HTR-8/SVneo (cell line): Measurements from ENCODE around the gene NEB.

ENCODE experiments used
- DNase-seq: peaks from one replicate; pipeline ENCODE4 v3.0.0; 2011; ENCODE audit warnings: low spot score, mixed read lengths; ENCODE audit not compliant: insufficient read length
- FAIRE-seq: peaks from 2 replicates; lab custom pipeline; 2011; peaks lifted over from hg19 to GRCh38; lab: Jason Lieb, UNC

NEB gene

DNA sequence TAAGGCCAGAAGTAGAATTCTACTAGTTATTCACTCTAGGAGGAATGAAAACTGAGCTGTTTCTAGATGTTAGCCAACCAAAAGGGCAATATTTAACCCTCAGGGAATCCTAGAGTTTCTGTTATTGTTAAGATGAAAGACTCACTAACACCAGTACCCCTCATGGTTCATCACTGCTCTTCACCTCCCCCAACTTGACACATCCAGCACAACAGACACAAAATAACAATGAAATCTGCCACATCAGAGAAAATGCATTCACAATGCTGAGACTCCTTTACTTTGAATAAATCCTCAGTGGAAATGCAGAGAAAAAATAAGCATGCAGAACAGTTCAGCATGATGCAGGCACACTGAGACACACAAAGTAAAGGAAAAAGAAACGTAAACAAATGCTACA lies 213.3 kb downstream of the NEB start:
- no peak for DNase-seq
- FAIRE-seq = no peak

GRCh38 chr2:151518802-151519201 lies 215.5 kb downstream of the NEB start:
- FAIRE-seq = no peak
- DNase-seq = no peak

DNA sequence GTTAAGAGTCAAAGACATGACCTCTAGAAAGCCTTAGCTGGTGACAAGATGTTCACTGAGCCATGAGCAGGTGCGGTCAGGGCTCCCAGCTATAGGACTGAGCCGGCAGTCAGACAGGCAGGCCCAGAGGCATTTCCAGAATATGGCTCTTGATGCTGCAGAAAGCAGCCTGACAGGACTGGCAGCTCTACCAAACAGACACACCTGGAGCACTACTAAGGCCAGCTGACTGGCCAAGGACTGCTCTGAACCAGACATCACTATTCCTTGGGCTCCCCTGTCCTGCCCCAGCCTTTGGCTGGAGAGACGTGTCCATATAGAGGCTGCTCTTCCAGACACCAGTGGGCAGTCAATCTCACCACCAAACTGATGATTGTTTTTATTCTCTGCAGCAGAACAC lies 225.8 kb downstream of the NEB start:
- FAIRE-seq (no peak), DNase-seq (no peak)

GRCh38 chr2:151506170-151506569 lies 228.1 kb downstream of the NEB start:
- DNase-seq (no peak), FAIRE-seq (no peak)

DNA sequence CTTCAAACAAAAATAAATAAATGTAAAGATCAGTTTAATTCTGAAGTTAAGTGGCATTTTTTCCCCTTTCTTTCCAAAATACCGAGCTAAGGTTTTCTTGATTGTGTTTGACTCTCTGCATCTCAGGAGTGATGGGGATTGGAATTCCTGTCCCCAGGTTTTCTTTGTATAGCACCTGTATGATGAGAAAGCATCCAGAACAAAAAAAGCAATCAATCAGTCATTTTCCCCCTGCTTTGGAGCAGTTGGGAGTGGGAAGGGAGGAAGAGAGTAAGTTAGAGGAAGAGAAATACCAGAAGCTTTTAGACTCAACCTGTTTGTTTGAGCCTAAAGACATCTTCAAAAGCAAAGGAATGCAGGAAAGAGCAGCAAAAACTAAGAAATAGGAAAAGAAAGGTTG lies 236.1 kb downstream of the NEB start:
- no peak for FAIRE-seq
- no peak for DNase-seq

GRCh38 chr2:151491496-151491895 lies 242.8 kb downstream of the NEB start:
- DNase-seq (no peak), FAIRE-seq (no peak)

- FAIRE-seq = no peak
- no peak for DNase-seq
Observed at GRCh38 chr2:151490276-151490675, 244.0 kb downstream of the NEB start.

- FAIRE-seq (no peak), DNase-seq (no peak)
Observed at GRCh38 chr2:151486053-151486452, 248.2 kb downstream of the NEB start.

- no peak for FAIRE-seq
- no peak for DNase-seq
Observed at GRCh38 chr2:151484100-151484499, 250.2 kb downstream of the NEB start.

DNA sequence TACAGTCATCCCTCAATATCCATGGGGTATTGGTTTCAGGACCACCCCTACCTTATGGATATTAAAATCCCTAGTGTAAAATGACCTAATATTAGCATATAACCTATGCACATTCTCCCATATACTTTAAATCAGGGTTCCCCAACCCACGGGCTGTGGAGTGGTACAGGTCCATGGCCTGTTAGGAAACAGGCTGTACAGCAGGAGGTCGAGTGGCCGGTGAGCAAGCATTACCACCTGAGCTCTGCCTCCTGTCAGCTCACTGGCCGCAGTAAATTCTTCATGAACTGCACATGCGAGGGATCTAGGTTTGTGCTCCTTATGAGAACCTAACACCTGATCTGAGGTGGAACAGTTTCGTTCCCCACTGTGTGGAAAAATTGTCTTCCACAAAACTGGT lies 250.7 kb downstream of the NEB start:
- FAIRE-seq (no peak), DNase-seq (no peak)

DNA sequence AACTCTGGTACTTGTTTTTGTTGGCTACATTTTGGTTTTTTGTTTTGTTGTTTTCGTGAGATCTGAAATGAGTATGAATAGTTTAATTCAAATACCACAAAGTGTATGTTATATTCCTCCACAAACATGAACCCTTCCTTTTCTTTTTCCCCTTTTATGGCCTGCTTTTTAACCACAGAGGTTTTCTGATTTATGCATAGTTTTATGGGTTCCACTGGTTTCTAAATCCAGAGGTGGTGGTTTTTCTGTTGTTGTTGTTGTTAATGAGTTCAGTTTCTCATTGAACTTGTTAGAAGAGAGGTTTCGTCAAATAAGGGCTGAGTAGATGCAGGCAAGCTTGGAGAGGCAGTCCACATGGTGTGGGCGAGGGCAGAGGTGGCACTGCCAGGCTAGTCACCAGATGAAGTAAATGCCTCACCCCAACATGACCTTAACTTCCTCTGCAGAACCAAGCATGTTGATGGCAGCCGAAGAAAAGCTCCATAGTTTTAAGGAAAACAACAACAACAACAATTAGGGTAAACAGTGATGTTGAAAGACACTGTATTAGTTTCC lies 252.0 kb downstream of the NEB start:
- no peak for DNase-seq
- no peak for FAIRE-seq

DNA sequence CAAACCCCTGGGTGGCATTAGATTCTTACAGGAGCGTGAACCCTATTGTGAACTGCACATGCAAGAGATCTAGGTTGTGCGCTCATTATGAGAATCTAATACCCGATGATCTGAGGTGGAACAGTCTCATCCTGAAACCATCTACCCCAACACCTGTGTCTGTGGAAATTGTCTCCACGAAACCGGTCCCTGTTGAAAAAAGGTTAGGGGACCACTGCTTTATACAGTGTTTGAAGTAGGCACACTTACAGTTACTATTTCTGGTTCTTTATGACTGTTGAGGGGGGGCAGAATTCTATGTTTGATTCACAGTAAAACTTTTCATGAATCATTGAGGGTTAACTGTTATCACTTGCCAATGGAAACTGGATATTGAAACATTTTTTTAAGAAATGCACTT lies 252.5 kb downstream of the NEB start:
- DNase-seq (no peak), FAIRE-seq (no peak)

- DNase-seq (peak; percentile 1), FAIRE-seq (no peak)
Observed at GRCh38 chr2:151478011-151478410, 256.3 kb downstream of the NEB start.

DNA sequence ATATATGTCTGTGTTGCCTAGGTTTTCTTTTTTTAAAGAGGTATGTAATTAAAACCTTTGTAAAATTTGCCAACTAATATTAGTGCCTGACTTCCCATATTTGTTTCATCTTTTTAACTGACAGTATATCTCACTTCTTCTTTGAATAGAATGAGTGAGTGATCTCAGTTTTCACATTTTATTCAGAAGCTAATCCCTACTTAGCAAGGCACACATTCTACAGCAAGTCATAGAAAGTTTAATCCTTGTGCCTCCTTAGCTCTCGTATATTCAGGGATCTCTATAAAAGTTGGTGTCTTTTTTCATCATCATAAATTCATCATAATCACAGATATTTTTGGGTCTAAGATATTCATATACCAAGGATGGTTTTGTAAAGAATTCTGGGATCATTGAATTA lies 258.0 kb downstream of the NEB start:
- DNase-seq = no peak

DNA sequence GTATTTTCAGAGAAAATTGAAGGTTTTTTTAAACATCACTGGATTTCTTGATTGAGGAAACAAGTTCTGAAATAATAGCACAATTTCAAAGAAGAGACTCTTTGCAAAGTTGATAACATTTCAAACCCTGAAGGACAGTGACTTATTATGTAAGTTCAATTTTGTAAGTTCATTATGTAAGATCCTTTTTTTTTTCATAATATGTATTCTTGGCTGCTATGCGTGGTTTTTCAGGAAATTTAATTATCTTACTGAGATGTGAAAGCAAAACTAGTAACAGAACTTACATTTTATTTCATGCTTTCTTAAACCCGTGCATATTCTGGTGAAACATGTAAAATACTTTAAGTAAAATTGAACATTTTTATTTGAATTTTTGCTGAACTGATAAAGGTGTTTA lies 259.2 kb downstream of the NEB start:
- FAIRE-seq (no peak), DNase-seq (no peak)

More for the DNA sequence above, 258.0 kb downstream of the NEB start:
- no peak for FAIRE-seq

DNA sequence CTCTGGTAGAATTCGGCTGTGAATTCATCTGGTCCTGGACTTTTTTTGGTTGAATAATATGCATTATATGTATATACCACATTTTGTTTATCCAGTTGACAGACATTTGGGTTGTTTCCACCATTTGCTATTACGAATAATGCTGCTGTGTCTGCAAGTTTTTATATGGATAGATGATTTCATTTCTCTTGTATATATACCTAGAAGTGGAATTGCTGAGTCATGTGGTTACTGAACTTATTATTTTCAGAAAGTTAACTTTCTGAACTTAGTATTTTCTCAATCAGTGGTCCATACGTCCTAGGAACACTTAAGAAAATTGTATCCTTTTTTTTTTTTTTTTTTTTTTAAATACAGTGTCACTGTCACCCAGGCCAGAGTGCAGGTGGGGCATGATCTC lies 261.3 kb downstream of the NEB start:
- no peak for FAIRE-seq
- no peak for DNase-seq

- FAIRE-seq (no peak), DNase-seq (no peak)
Observed at GRCh38 chr2:151470556-151470955, 263.7 kb downstream of the NEB start.

- DNase-seq (no peak), FAIRE-seq (no peak)
Observed at GRCh38 chr2:151465771-151466170, 268.5 kb downstream of the NEB start.

GRCh38 chr2:151459358-151459757 lies 274.9 kb downstream of the NEB start:
- DNase-seq (no peak), FAIRE-seq (no peak)

DNA sequence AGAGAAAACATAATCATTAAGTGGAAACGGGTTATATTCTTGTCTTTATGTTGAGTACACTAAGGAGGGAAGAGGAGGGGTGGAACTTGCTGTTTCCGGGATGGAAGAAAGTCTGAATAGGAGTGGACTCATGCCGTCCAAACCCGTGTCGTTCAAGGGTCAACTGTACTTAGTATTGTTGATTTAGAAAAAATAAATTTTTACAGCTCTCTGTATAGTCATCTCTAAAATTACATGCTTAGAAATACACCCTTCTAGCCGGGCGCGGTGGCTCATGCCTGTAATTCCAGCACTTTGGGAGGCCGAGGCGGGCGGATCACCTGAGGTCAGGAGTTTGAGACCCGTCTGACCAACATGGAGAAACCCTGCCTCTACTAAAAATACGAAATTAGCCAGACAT lies 295.1 kb downstream of the NEB start:
- DNase-seq = no peak
- no peak for FAIRE-seq

DNA sequence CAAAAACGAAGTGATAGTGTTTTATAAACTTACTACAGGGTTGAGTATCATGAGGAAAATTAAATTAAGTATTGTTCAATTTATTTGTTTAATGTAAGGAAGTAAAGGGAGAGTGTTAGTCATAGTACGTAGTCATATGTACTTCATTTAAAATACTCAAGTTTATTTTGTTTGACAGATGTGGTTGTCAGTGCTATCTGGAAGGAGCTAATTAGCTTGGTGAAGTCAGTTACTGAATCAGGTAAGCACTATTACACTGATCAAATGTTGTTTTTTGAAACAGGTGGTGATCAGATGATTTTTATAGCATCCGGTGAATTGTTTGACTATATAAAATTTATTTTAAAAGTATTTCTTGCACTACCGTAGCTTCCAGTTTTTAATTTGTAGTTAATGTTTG lies 295.8 kb downstream of the NEB start:
- no peak for DNase-seq
- FAIRE-seq = no peak

DNA sequence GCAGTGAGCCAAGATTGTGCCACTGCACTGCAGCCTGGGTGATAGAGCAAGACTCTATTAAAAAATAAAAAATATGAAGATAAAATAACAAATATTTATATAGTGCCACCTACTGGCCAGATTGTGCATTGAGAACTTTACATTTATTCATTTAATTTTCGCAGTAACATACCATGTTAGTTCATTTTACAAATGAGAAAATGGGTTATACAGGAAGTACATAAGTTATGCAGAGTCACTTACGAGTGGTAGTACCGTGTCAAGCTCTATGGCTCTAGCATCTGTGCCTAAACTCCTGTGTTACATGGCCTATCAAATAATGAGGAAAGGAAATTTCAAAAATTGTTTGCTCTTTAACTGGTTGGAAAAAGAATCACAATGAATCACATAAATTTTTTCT lies 296.6 kb downstream of the NEB start:
- DNase-seq (peak; percentile 10), FAIRE-seq (no peak)
